GM12801 (cell line): ENCODE results near the gene C1orf232.

ENCODE experiments used
- TF ChIP-seq, protein P1 (sequence below): IDR thresholded peaks from one replicate; pipeline ENCODE4 v1.5.1; 2011; ENCODE audit warnings: control low read depth; ENCODE audit not compliant: insufficient read length; ENCODE audit errors: extremely low read depth

The C1orf232 gene

GRCh38 chr1:26154750-26155149 lies 14.0 kb downstream of the C1orf232 start:
- TF ChIP-seq, protein P1, sequence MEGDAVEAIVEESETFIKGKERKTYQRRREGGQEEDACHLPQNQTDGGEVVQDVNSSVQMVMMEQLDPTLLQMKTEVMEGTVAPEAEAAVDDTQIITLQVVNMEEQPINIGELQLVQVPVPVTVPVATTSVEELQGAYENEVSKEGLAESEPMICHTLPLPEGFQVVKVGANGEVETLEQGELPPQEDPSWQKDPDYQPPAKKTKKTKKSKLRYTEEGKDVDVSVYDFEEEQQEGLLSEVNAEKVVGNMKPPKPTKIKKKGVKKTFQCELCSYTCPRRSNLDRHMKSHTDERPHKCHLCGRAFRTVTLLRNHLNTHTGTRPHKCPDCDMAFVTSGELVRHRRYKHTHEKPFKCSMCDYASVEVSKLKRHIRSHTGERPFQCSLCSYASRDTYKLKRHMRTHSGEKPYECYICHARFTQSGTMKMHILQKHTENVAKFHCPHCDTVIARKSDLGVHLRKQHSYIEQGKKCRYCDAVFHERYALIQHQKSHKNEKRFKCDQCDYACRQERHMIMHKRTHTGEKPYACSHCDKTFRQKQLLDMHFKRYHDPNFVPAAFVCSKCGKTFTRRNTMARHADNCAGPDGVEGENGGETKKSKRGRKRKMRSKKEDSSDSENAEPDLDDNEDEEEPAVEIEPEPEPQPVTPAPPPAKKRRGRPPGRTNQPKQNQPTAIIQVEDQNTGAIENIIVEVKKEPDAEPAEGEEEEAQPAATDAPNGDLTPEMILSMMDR, result no peak

GRCh38 chr1:26153966-26154532 lies 14.7 kb downstream of the C1orf232 start:
- TF ChIP-seq, protein P1, result no peak

DNA sequence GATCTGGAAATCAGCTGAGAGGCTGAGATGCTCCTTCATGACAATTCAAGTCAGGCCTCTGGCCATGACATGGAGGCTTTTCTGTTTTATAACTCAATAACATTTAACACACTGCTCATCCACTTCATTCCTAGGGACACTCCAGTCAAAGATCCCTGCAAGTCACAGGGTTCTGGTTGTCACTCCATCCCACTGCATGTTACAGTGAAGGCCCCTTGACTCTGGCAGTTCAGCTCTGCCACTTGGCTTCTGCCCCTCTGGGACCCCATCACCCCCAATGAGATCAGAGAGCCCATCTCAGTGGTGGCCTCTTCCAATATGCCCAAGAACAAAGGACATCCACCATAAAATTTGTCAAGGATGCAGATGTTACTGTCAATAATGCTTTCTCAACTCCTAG lies 19.9 kb downstream of the C1orf232 start:
- TF ChIP-seq, protein P1, result no peak

DNA sequence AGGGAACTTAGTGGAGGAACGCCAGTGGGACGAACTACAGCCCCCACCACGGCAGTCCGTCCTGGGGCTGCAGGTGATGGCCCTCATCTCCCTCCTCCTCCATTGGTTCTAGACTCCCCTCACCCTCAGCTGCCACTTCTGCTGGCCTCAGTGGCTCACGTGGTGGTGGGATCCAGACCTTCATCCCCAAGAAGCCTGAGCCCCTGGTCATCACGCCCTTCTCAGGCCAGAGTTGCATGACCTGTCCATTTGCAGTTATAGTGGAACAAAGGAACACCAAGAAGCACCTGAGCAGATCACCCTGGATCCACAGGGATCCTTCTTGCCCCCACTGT lies 22.8 kb downstream of the C1orf232 start:
- TF ChIP-seq, protein P1, result no peak

DNA sequence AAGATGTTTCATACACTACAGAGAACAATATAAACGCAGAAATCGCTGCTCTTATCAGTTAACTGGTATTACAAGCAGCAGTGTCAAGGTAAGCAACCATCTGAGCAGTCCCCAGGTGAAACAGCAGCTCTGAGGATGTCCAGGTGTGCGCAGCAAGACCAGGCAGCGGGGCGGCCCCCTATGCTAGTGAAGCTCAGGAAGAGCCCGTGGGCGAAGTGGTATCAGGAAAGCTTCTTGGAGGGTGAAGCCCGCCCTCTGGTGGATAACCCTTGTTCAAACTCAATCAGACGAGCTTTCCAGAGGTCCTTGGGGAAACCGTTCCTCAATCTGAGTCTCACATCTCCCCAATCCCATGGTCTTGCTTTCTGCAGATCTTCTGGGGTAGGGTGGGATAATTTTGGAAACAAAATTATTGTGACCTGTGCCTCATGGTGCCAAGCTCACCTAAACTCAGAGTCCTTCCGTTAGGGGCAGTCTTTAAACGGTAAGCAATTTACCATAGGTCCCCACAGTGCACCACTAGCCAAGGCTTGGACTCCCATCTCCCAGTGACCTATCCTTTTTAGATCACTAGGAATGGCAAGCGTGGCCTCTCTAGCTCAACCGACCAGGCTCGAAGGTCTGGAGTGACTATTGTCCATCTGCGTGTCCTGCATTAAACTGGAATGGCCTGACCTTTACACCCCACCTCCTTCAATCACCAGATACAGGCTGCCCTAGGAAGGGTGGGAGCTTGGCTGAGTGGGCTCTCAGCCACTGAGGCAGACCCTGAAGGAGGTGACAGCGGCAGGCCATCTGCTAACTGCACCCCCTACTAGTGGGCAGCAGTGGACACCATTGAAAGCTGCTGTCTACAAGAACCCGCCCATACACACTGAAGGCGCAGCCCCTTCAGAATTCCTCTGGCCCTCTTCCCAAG lies 23.5 kb downstream of the C1orf232 start:
- TF ChIP-seq, protein P1, result no peak

DNA sequence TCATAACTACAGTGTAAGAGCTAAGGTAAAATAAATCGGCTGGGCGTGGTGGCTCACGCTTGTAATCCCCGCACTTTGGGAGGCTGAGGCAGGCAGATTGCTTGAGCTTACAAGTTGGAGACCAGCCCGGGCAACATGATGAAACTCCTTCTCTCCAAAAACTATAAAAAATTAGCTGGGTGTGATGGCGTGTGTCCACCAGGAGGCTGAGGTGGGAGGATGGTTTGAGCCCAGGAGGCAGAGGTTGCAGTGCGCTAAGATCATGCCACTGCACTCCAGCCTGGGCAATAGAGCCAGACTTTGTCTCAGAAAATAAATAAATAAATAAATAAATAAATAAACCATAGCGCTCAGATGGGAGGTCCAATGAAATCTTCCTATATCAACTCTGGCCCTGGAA lies 26.6 kb downstream of the C1orf232 start:
- TF ChIP-seq, protein P1, result no peak

GRCh38 chr1:26138974-26139558 lies 29.7 kb downstream of the C1orf232 start:
- TF ChIP-seq, protein P1, result no peak
